HG02642 (cell line): Measurements from ENCODE around the gene FNIP2.
A peak's percentile ranks its signal among the peaks of the same experiment; 100 is the strongest.

Experiments
- ATAC-seq: cut with Tn5 transposase; IDR thresholded peaks from one replicate; pipeline ENCODE4 v1.9.1; 2021; ENCODE audit warnings: mild to moderate bottlenecking; ENCODE audit not compliant: unreplicated experiment, poor library complexity

FNIP2 gene

GRCh38 chr4:158811704-158812103 is 42.9 kb downstream of the FNIP2 start:
- ATAC-seq = peak; percentile 28

GRCh38 chr4:158812133-158812532 is 43.3 kb downstream of the FNIP2 start:
- no peak for ATAC-seq

GRCh38 chr4:158812543-158812942 is 43.7 kb downstream of the FNIP2 start:
- no peak for ATAC-seq

GRCh38 chr4:158813113-158813512 is 44.3 kb downstream of the FNIP2 start:
- ATAC-seq = no peak

GRCh38 chr4:158814207-158814606 is 45.4 kb downstream of the FNIP2 start:
- ATAC-seq = no peak

- ATAC-seq = no peak
These were observed 46.0 kb downstream of the FNIP2 start for GRCh38 chr4:158814636-158815330.

- ATAC-seq = no peak
These were observed 48.1 kb downstream of the FNIP2 start for GRCh38 chr4:158816955-158817354.

GRCh38 chr4:158817562-158818296 is 48.9 kb downstream of the FNIP2 start:
- peak; percentile 55 for ATAC-seq

- ATAC-seq = no peak
These were observed 49.8 kb downstream of the FNIP2 start for GRCh38 chr4:158818560-158819140.

GRCh38 chr4:158819942-158820786 is 51.3 kb downstream of the FNIP2 start:
- ATAC-seq = no peak

- peak; percentile 38 for ATAC-seq
These were observed 52.6 kb downstream of the FNIP2 start for GRCh38 chr4:158821228-158821971.

GRCh38 chr4:158822348-158822747 is 53.5 kb downstream of the FNIP2 start:
- no peak for ATAC-seq

- ATAC-seq = peak; percentile 40
These were observed 54.6 kb downstream of the FNIP2 start for GRCh38 chr4:158823461-158823873.

GRCh38 chr4:158824425-158825274 is 55.8 kb downstream of the FNIP2 start:
- no peak for ATAC-seq

GRCh38 chr4:158825433-158826036 is 56.7 kb downstream of the FNIP2 start:
- ATAC-seq = no peak

GRCh38 chr4:158826057-158826456 is 57.2 kb downstream of the FNIP2 start:
- ATAC-seq = peak; percentile 49

- ATAC-seq = peak; percentile 32
These were observed 58.1 kb downstream of the FNIP2 start for GRCh38 chr4:158826882-158827281.

- no peak for ATAC-seq
These were observed 58.7 kb downstream of the FNIP2 start for GRCh38 chr4:158827543-158827981.
